WERI-Rb-1 (cell line): ENCODE data around the gene EEFSEC.

Experiments
- DNase-seq: peaks from one replicate; pipeline ENCODE4 v3.0.0-alpha.2; 2020
- H3K27ac ChIP-seq: fragments of 250-450 bp; sonication (Bioruptor Pico); 2 replicates; pipeline ENCODE4 v1.5.1; 2020; ENCODE audit warnings: mild to moderate bottlenecking, moderate library complexity
- H3K27me3 ChIP-seq: fragments of 250-450 bp; sonication (Bioruptor Pico); 2 replicates; pipeline ENCODE4 v1.5.1; 2021; ENCODE audit warnings: mild to moderate bottlenecking, low read depth, moderate library complexity; ENCODE audit not compliant: insufficient read depth, severe bottlenecking
- H3K36me3 ChIP-seq: fragments of 250-450 bp; sonication (Bioruptor Pico); 2 replicates; pipeline ENCODE4 v1.5.1; 2020; ENCODE audit warnings: mild to moderate bottlenecking, moderate library complexity
- H3K4me3 ChIP-seq: 2 replicates; pipeline ENCODE4 v1.5.1; 2011; ENCODE audit warnings: low read depth, mild to moderate bottlenecking, control low read depth, low read length
- H3K9me3 ChIP-seq: fragments of 250-450 bp; sonication (Bioruptor Pico); 2 replicates; pipeline ENCODE4 v1.5.1; 2021; ENCODE audit warnings: mild to moderate bottlenecking, moderate library complexity; ENCODE audit not compliant: severe bottlenecking
- TF ChIP-seq, protein P1 (sequence below): IDR thresholded peaks from 2 replicates; pipeline ENCODE4 v1.5.1; 2011; ENCODE audit warnings: low read depth, mild to moderate bottlenecking, control low read depth, inconsistent platforms, low read length

Gene EEFSEC

DNA sequence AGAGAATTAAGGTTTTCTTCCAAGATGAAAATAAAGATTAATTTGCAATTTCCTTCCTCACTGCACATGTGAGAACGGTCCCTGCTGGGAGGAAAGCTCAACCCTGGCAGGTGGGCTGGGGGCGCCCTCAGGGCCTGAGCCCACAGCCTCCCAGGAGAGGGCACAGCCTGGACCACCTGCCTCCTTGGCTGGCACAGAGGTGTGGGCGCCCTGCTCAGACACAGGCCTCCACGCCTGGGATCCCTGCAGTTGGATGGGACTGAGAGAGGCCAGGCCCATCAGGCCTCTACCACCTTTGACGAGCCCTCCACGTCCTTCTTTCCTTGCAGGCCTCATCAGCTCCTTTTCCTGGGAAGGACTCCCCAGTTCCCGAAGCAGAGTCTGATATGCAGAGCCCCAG lies 267.0 kb downstream of the EEFSEC start:
- H3K27me3 ChIP-seq = no peaks in the 10 kb centered on the region
- no peaks in the 10 kb centered on the region for H3K9me3 ChIP-seq
- no peak overlapping the region for H3K4me3 ChIP-seq
- TF ChIP-seq, protein P1, sequence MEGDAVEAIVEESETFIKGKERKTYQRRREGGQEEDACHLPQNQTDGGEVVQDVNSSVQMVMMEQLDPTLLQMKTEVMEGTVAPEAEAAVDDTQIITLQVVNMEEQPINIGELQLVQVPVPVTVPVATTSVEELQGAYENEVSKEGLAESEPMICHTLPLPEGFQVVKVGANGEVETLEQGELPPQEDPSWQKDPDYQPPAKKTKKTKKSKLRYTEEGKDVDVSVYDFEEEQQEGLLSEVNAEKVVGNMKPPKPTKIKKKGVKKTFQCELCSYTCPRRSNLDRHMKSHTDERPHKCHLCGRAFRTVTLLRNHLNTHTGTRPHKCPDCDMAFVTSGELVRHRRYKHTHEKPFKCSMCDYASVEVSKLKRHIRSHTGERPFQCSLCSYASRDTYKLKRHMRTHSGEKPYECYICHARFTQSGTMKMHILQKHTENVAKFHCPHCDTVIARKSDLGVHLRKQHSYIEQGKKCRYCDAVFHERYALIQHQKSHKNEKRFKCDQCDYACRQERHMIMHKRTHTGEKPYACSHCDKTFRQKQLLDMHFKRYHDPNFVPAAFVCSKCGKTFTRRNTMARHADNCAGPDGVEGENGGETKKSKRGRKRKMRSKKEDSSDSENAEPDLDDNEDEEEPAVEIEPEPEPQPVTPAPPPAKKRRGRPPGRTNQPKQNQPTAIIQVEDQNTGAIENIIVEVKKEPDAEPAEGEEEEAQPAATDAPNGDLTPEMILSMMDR = no peak
- DNase-seq = no peak
- H3K27ac ChIP-seq = no peak overlapping the region
- H3K36me3 ChIP-seq = no peaks in the 10 kb centered on the region

DNA sequence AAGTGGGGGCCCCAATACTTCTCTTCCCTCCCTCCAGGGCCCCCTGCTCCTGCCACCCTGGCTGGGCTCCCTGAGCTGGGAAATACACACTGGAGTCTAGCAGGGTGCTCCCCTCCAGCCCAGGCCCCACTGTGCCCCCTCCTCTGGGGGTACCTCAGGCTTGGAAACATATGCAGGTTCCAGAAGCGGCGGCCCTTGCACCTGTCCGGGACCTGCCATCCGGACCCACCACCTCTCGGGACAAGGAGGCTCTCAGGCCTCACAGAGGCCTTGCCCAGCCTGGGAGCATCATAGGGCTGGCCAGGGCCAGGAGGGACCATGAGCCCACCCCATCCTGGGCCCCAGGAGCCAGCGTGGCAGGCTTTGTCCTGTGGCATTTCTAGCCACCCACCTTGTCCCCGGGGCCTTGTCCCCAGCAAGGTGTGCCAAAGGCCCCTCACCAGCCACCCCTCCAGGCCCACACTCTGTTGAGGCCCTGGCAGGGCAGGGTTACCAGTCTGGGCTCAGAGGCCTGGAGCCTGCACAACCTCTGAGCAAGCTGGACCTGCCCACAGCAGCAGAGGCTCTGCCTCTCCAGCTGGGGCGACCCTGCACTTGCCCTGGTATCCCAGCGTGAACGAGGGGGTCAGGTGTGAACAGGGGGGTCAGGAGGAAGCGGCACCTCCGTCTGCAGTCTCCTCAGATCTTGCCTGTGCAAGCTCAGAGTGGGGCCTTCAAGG lies 267.6 kb downstream of the EEFSEC start:
- Histone ChIP-seq H3K27ac (no peak overlapping the region), H3K9me3 (no peaks in the 10 kb centered on the region), H3K4me3 (no peak overlapping the region), H3K36me3 (no peaks in the 10 kb centered on the region), H3K27me3 (no peaks in the 10 kb centered on the region)
- TF ChIP-seq, protein P1 = no peak
- DNase-seq = no peak

DNA sequence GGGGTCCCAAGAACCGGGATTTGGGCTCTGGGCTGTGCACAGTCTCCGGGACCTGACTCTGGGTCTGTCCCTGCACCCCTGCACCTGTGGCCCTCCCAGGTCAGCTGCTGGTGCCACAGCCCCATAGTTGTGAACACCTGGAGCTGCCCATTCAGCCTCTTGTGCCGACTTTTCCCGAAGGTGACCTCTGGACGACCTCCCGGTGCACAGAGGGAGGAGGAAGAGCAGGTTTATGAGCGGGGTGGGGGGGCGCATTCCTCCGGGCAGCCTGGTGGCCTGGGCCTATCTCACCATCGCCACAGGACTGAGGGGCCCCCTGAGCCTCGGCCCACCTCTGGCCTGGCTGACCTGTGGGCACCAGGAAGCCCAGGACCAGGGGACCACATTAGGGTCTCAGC lies 268.2 kb downstream of the EEFSEC start:
- TF ChIP-seq, protein P1 = no peak
- Histone ChIP-seq H3K27ac (no peak overlapping the region), H3K27me3 (no peaks in the 10 kb centered on the region), H3K36me3 (no peaks in the 10 kb centered on the region), H3K9me3 (no peaks in the 10 kb centered on the region), H3K4me3 (no peak overlapping the region)
- DNase-seq = no peak

DNA sequence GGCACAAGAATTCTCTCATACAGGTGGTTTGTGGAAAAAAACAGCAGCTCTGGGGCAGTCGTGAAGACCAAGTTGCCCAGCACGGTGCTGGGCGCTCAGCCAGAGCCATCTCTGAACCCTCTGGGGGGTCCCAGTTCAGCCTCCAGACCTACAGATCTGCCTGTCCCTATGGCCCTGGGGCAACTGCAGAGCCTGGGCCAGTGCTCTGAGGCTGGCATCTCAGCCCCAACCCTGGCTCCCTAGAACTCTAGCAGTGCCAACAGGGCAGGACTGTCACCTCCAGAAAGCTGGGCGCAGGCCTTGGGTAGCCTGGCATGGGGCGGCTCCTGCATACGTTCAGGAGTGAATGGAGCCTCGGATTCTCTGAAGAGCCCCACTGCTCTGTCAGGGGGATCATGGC lies 268.7 kb downstream of the EEFSEC start:
- no peak overlapping the region for H3K27ac ChIP-seq
- TF ChIP-seq, protein P1 = no peak
- no peaks in the 10 kb centered on the region for H3K36me3 ChIP-seq
- H3K9me3 ChIP-seq = no peaks in the 10 kb centered on the region
- peaks cover 3% of the 10 kb centered on the region for H3K27me3 ChIP-seq
- no peak overlapping the region for H3K4me3 ChIP-seq
- DNase-seq = no peak

DNA sequence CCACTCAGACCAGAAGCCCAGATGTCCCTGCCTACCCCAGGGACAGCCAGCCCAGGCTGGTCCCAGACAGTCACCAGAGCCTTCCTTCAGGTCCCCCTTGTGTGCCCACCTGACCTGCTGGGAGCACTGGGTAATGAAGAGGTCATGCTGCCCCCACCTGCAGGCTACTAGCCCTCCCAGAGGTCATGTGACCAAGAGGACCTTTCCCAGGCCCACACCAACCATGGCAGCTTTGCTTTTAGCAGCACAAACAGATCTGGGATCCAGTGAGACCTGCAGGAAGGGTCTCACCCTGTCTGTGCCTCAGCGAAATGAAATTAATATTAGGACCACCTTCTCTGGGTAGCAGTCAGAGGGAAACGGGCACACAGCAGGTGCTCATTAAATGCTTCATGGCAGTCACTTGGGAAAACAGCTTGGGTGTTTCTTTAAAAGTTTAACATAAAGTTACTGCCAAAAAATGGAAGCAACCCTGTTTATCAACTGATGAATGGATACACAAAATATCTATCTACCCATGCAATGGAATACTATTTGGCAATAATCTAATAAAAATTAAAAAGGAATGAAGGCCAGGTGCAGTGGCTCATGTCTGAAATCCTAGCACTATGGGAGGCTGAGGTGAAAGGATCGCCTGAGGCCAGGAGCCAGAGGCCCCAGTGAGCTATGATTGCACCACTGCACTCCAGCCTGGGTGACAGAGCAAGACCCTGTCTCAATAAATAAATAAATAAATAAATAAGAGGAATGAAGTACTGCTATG lies 269.7 kb downstream of the EEFSEC start:
- DNase-seq = no peak
- no peak overlapping the region for H3K4me3 ChIP-seq
- H3K36me3 ChIP-seq = no peaks in the 10 kb centered on the region
- peaks cover 3% of the 10 kb centered on the region for H3K27me3 ChIP-seq
- no peak overlapping the region for H3K27ac ChIP-seq
- H3K9me3 ChIP-seq = no peaks in the 10 kb centered on the region
- TF ChIP-seq, protein P1 = no peak
